SK-N-SH (cell line): ENCODE results near the gene TBC1D19. TPM values are rescaled to one million over a fixed set of nuclear protein-coding genes. Genes with fewer than 3 reads are reported as not detected.
A peak's percentile ranks its signal among the peaks of the same experiment; 100 is the strongest.

Source experiments
- CTCF ChIA-PET: fragments of 300-600, 350-600 bp; formaldehyde crosslinking; extraction: SDS; loops from one replicate; lab custom pipeline; 2021; lab: Yijun Ruan, JAX
- POLR2A ChIA-PET: fragments of 350-600 bp; sonication (Branson Sonifier 250); formaldehyde crosslinking; extraction: SDS; loops from one replicate; lab custom pipeline; 2020; ENCODE audit warnings: antibody characterized with exemption, inconsistent platforms; lab: Yijun Ruan, JAX
- DNase-seq: peaks from one replicate; pipeline ENCODE4 v3.0.0; 2012
- H2AFZ ChIP-seq: fragments of 200-600 bp; sonication (generic); 2 replicates; pipeline ENCODE4 v1.8.1; 2016; ENCODE audit warnings: antibody characterized with exemption, mild to moderate bottlenecking, low read depth
- H3F3A ChIP-seq: fragments of 200-600 bp; sonication (generic); replicated peaks from 2 replicates; pipeline ENCODE3; 2016; ENCODE audit warnings: antibody characterized with exemption, mild to moderate bottlenecking; ENCODE audit not compliant: insufficient read depth
- H3K27ac ChIP-seq, 2 experiments: fragments of 200-500 bp in 1 of 2; fragments of 200-600 bp in 1 of 2; sonication (Bioruptor generic) in 1 of 2; sonication (generic), shearing (Covaris generic) in 1 of 2; 2 replicates each; pipeline versions ENCODE4 v1.5.1 to v1.6.1; 2014 to 2016; ENCODE audit warnings: low read depth in 2 of 2, inconsistent platforms in 1 of 2, low read length in 1 of 2, mild to moderate bottlenecking in 1 of 2, mixed read lengths in 1 of 2
- H3K27me3 ChIP-seq: fragments of 200-600 bp; sonication (generic), shearing (Covaris generic); 2 replicates; pipeline ENCODE4 v1.6.1; 2016; ENCODE audit warnings: mixed run types; ENCODE audit not compliant: insufficient read depth
- H3K36me3 ChIP-seq, 2 experiments: fragments of 200-500 bp in 1 of 2; fragments of 200-600 bp in 1 of 2; sonication (Bioruptor generic) in 1 of 2; sonication (generic) in 1 of 2; replicated peaks in 1 of 2; 2 replicates each; pipeline versions ENCODE3 to v1.5.1; 2014 to 2016; ENCODE audit warnings: low read length in 1 of 2, mild to moderate bottlenecking in 1 of 2; ENCODE audit not compliant: insufficient read depth in 2 of 2, control insufficient read depth in 1 of 2
- H3K4me1 ChIP-seq, 2 experiments: fragments of 200-500 bp in 1 of 2; fragments of 200-600 bp in 1 of 2; sonication (Bioruptor generic) in 1 of 2; sonication (generic), shearing (Covaris generic) in 1 of 2; 2 replicates each; pipeline versions ENCODE4 v1.5.1 to v1.6.1; 2014 to 2016; ENCODE audit warnings: low read depth in 1 of 2, low read length in 1 of 2, mixed run types in 1 of 2; ENCODE audit not compliant: insufficient read depth in 2 of 2, control insufficient read depth in 1 of 2
- H3K4me2 ChIP-seq: fragments of 200-600 bp; sonication (generic), shearing (Covaris generic); 2 replicates; pipeline ENCODE4 v1.6.1; 2017; ENCODE audit warnings: mixed run types
- H3K4me3 ChIP-seq, 2 experiments: fragments of 200-500 bp in 1 of 2; fragments of 200-600 bp in 1 of 2; sonication (Bioruptor generic) in 1 of 2; sonication (generic), shearing (Covaris generic) in 1 of 2; 2 replicates each; pipeline versions ENCODE4 v1.5.1 to v1.8.1; 2014 to 2016; ENCODE audit warnings: low read depth in 2 of 2, inconsistent platforms in 1 of 2, low read length in 1 of 2, mild to moderate bottlenecking in 1 of 2, mixed read lengths in 1 of 2, moderate library complexity in 1 of 2
- H3K79me2 ChIP-seq: fragments of 200-600 bp; sonication (generic); 2 replicates; pipeline ENCODE4 v1.8.1; 2017; ENCODE audit warnings: mild to moderate bottlenecking; ENCODE audit not compliant: insufficient read depth
- H3K9ac ChIP-seq: fragments of 200-600 bp; sonication (generic); 2 replicates; pipeline ENCODE4 v1.6.1; 2017; ENCODE audit warnings: mixed run types
- H3K9me2 ChIP-seq: fragments of 200-600 bp; sonication (generic); 2 replicates; pipeline ENCODE4 v1.6.1; 2017; ENCODE audit warnings: mixed run types
- H3K9me3 ChIP-seq: fragments of 200-600 bp; sonication (generic); 2 replicates; pipeline ENCODE4 v1.6.1; 2017; ENCODE audit warnings: mixed run types, mild to moderate bottlenecking, moderate library complexity
- H4K20me1 ChIP-seq: fragments of 200-600 bp; sonication (generic); 2 replicates; pipeline ENCODE4 v1.6.1; 2017; ENCODE audit warnings: mild to moderate bottlenecking, mixed run types; ENCODE audit not compliant: insufficient read depth
- EP300 ChIP-seq, 2 experiments: IDR thresholded peaks; 2 replicates each; pipeline versions ENCODE4 v1.4.0 to v1.6.1; 2012; ENCODE audit warnings: borderline replicate concordance in 1 of 2, low read depth in 1 of 2, low read length in 1 of 2
- EZH2phosphoT487 ChIP-seq: fragments of 200-600 bp; sonication (generic); IDR thresholded peaks from 2 replicates; pipeline ENCODE4 v1.6.1; 2017; ENCODE audit warnings: low read depth, mixed run types, mild to moderate bottlenecking, antibody characterized with exemption, moderate library complexity, borderline replicate concordance
- FOSL2 ChIP-seq: IDR thresholded peaks from 2 replicates; pipeline ENCODE4 v1.4.0; 2012; ENCODE audit warnings: low read depth, mild to moderate bottlenecking, moderate library complexity, borderline replicate concordance
- FOXM1 ChIP-seq: IDR thresholded peaks from 2 replicates; pipeline ENCODE4 v1.4.0; 2012; ENCODE audit warnings: low read depth, mild to moderate bottlenecking
- IRF3 ChIP-seq: fragments of 150-350 bp; IDR thresholded peaks from 2 replicates; pipeline ENCODE4 v1.6.1; 2016; ENCODE audit warnings: mild to moderate bottlenecking, low read depth, low read length
- JUND ChIP-seq: IDR thresholded peaks from 2 replicates; pipeline ENCODE4 v1.4.0; 2012
- RAD21 ChIP-seq: IDR thresholded peaks from 2 replicates; pipeline ENCODE4 v1.6.1; 2012; ENCODE audit warnings: mild to moderate bottlenecking, low read length
- SMC3 ChIP-seq: IDR thresholded peaks from 2 replicates; pipeline ENCODE4 v1.6.1; 2012; ENCODE audit warnings: low read depth, low read length, improper control_type of control experiment
- TAF1 ChIP-seq: IDR thresholded peaks from 2 replicates; pipeline ENCODE4 v1.6.1; 2012; ENCODE audit warnings: low read depth, mild to moderate bottlenecking, low read length, moderate library complexity, borderline replicate concordance
- TCF12 ChIP-seq: IDR thresholded peaks from 2 replicates; pipeline ENCODE4 v1.4.0; 2012
- TEAD4 ChIP-seq: IDR thresholded peaks from 2 replicates; pipeline ENCODE4 v1.4.0; 2012; ENCODE audit warnings: mild to moderate bottlenecking, borderline replicate concordance; ENCODE audit not compliant: insufficient read depth
- YY1 ChIP-seq: IDR thresholded peaks from 2 replicates; pipeline ENCODE4 v1.4.0; 2012; ENCODE audit warnings: low read depth, mild to moderate bottlenecking
- WGBS: methylation state at CpG from one replicate; pipeline ENCODE4 v1.1.6; 2017; ENCODE audit warnings: low lambda C conversion rate; 5-methylcytosine and 5-hydroxymethylcytosine counted together
- polyA plus RNA-seq, 3 experiments: library from polyadenylated mRNA; depleted of rRNA; stranded (reverse); fragments of >200 nt; gene quantifications; 2 replicates each; pipeline ENCODE4 v1.2.3, GENCODE V29; 2012
- TF ChIP-seq, protein P1 (sequence below): IDR thresholded peaks from 2 replicates; pipeline ENCODE4 v1.4.0; 2012; ENCODE audit warnings: low read depth, borderline replicate concordance
- TF ChIP-seq, protein P2 (sequence below): fragments of 200-600 bp; sonication (generic); IDR thresholded peaks from 2 replicates; pipeline ENCODE4 v1.6.1; 2017; ENCODE audit warnings: antibody characterized with exemption, mild to moderate bottlenecking, moderate library complexity
- TF ChIP-seq, protein P3 (sequence below): IDR thresholded peaks from 2 replicates; pipeline ENCODE4 v1.6.1; 2012; ENCODE audit warnings: mild to moderate bottlenecking, low read depth, low read length, moderate library complexity
- TF ChIP-seq, protein P4 (sequence below): fragments of 150-350 bp; IDR thresholded peaks from 2 replicates; pipeline ENCODE4 v1.6.1; 2017; ENCODE audit warnings: antibody characterized with exemption, low read length, low read depth, borderline replicate concordance

TBC1D19 gene
- polyA plus RNA-seq, 1 of the 3 experiments (the other 2 are of a cell fraction), result 4.2 TPM

GRCh38 chr4:26687728-26688127, 103.8 kb downstream of the TBC1D19 start:
- Histone ChIP-seq H3K9me3 (no peaks in the 10 kb centered on the region), H3K9ac (no peak overlapping the region), H3K27ac (peak overlapping the region in 1 of 2 experiments; percentile 50; a peak in 1 of 4 replicates), H3K36me3 (peaks cover 8 to 23% of the 10 kb centered on the region in 2 experiments), H3K4me3 (no peak overlapping the region), H3K79me2 (no peaks in the 10 kb centered on the region), H2AFZ (no peak overlapping the region), H3K4me2 (0 out of 2 replicates have a peak overlapping the region, but pooled peaks have one; percentile 10), H3K27me3 (no peaks in the 10 kb centered on the region), H4K20me1 (no peaks in the 10 kb centered on the region), H3K4me1 (peaks cover 0 to 4% of the 10 kb centered on the region in 2 experiments; a peak in 1 of 4 replicates), H3F3A (peaks cover 9% of the 10 kb centered on the region), H3K9me2 (no peaks in the 10 kb centered on the region)
- ChIA-PET CTCF (no interaction called here), POLR2A (no interaction called here)
- no peak for DNase-seq
- WGBS, result 53% methylated on average over 2 of the region's 2 CpGs
- no peak for TF ChIP-seq EZH2phosphoT487
- no peak for TF ChIP-seq IRF3
- peak; percentile 69 for TF ChIP-seq FOSL2
- TF ChIP-seq JUND, result 0 out of 2 replicates have a peak, but pooled peaks have one; percentile 33
- TF ChIP-seq TAF1, result no peak
- TF ChIP-seq TEAD4, result 0 out of 2 replicates have a peak, but pooled peaks have one; percentile 50

DNA sequence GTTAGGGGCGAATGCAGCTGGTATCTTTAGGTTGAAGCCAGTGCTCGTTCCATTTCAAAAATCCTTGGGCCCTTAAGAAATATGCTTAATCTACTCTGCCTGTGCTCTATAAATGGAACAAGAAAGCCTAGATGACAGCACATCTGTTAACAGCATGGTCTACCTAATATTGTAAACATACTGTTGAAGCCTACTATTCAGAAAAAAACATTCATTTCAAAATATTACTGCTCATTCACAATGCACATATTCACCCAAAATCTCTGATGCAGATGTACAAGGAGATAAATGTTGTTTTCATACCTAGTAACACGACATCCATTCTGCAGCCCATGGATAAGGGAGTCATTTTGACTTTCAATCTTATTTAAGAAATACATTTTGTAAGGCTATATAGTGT, 106.6 kb downstream of the TBC1D19 start:
- H3K79me2 ChIP-seq, result no peaks in the 10 kb centered on the region
- no peak overlapping the region for H2AFZ ChIP-seq
- no peak overlapping the region for H3K4me3 ChIP-seq
- CTCF ChIA-PET, result no interaction called here
- WGBS, result 74% methylated on average over 3 of the region's 3 CpGs
- no peak overlapping the region for H3K9ac ChIP-seq
- H3K4me1 ChIP-seq, result peaks cover 0 to 4% of the 10 kb centered on the region in 2 experiments; a peak in 1 of 4 replicates
- no peaks in the 10 kb centered on the region for H3K27me3 ChIP-seq
- no peak overlapping the region for H3K27ac ChIP-seq
- peaks cover 0 to 17% of the 10 kb centered on the region in 2 experiments for H3K36me3 ChIP-seq
- H3F3A ChIP-seq, result peaks cover 9% of the 10 kb centered on the region
- no peaks in the 10 kb centered on the region for H3K9me2 ChIP-seq
- no peak for DNase-seq
- no peaks in the 10 kb centered on the region for H3K9me3 ChIP-seq
- POLR2A ChIA-PET, result interaction anchor here (0.6 kb wide), 1 partner anchor 324 kb away, joined by 3 read pairs; no protein-coding TSS in a partner anchor
- no peak overlapping the region for H3K4me2 ChIP-seq
- no peaks in the 10 kb centered on the region for H4K20me1 ChIP-seq
- no peak for TF ChIP-seq EP300 (IDR thresholded peaks at IDR 0.05; ENCODE audit: borderline replicate concordance in 1 of 2, low read depth in 1 of 2, low read length in 1 of 2)
- TF ChIP-seq SMC3, result no peak
- no peak for TF ChIP-seq RAD21
- TF ChIP-seq, protein P1, sequence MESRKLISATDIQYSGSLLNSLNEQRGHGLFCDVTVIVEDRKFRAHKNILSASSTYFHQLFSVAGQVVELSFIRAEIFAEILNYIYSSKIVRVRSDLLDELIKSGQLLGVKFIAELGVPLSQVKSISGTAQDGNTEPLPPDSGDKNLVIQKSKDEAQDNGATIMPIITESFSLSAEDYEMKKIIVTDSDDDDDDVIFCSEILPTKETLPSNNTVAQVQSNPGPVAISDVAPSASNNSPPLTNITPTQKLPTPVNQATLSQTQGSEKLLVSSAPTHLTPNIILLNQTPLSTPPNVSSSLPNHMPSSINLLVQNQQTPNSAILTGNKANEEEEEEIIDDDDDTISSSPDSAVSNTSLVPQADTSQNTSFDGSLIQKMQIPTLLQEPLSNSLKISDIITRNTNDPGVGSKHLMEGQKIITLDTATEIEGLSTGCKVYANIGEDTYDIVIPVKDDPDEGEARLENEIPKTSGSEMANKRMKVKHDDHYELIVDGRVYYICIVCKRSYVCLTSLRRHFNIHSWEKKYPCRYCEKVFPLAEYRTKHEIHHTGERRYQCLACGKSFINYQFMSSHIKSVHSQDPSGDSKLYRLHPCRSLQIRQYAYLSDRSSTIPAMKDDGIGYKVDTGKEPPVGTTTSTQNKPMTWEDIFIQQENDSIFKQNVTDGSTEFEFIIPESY, result no peak
- TF ChIP-seq JUND, result no peak
- TF ChIP-seq, protein P2, sequence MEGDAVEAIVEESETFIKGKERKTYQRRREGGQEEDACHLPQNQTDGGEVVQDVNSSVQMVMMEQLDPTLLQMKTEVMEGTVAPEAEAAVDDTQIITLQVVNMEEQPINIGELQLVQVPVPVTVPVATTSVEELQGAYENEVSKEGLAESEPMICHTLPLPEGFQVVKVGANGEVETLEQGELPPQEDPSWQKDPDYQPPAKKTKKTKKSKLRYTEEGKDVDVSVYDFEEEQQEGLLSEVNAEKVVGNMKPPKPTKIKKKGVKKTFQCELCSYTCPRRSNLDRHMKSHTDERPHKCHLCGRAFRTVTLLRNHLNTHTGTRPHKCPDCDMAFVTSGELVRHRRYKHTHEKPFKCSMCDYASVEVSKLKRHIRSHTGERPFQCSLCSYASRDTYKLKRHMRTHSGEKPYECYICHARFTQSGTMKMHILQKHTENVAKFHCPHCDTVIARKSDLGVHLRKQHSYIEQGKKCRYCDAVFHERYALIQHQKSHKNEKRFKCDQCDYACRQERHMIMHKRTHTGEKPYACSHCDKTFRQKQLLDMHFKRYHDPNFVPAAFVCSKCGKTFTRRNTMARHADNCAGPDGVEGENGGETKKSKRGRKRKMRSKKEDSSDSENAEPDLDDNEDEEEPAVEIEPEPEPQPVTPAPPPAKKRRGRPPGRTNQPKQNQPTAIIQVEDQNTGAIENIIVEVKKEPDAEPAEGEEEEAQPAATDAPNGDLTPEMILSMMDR, result no peak
- no peak for TF ChIP-seq FOXM1
- no peak for TF ChIP-seq TCF12
- TF ChIP-seq, protein P3, sequence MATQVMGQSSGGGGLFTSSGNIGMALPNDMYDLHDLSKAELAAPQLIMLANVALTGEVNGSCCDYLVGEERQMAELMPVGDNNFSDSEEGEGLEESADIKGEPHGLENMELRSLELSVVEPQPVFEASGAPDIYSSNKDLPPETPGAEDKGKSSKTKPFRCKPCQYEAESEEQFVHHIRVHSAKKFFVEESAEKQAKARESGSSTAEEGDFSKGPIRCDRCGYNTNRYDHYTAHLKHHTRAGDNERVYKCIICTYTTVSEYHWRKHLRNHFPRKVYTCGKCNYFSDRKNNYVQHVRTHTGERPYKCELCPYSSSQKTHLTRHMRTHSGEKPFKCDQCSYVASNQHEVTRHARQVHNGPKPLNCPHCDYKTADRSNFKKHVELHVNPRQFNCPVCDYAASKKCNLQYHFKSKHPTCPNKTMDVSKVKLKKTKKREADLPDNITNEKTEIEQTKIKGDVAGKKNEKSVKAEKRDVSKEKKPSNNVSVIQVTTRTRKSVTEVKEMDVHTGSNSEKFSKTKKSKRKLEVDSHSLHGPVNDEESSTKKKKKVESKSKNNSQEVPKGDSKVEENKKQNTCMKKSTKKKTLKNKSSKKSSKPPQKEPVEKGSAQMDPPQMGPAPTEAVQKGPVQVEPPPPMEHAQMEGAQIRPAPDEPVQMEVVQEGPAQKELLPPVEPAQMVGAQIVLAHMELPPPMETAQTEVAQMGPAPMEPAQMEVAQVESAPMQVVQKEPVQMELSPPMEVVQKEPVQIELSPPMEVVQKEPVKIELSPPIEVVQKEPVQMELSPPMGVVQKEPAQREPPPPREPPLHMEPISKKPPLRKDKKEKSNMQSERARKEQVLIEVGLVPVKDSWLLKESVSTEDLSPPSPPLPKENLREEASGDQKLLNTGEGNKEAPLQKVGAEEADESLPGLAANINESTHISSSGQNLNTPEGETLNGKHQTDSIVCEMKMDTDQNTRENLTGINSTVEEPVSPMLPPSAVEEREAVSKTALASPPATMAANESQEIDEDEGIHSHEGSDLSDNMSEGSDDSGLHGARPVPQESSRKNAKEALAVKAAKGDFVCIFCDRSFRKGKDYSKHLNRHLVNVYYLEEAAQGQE, result no peak
- no peak for TF ChIP-seq IRF3
- TF ChIP-seq YY1, result no peak
- TF ChIP-seq, protein P4, sequence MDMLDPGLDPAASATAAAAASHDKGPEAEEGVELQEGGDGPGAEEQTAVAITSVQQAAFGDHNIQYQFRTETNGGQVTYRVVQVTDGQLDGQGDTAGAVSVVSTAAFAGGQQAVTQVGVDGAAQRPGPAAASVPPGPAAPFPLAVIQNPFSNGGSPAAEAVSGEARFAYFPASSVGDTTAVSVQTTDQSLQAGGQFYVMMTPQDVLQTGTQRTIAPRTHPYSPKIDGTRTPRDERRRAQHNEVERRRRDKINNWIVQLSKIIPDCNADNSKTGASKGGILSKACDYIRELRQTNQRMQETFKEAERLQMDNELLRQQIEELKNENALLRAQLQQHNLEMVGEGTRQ, result no peak
- no peak for TF ChIP-seq FOSL2
